Measurements from ENCODE around the gene CDC34. TPM values are rescaled to one million over a fixed set of nuclear protein-coding genes. Genes with fewer than 3 reads are reported as not detected.

CDC34 gene
- total and polyA plus RNA-seq, 2 of the 8 experiments (the other 6 are each of a cell fraction or from before 2014, with no cell fraction given), result 95.9 to 129 TPM

GRCh38 chr19:532561-533363 is 1.2 kb downstream of the CDC34 start:
- Histone ChIP-seq H3K4me2 (ENCODE audit: insufficient read depth in 1 of 2, low read depth in 2 of 2, low read length in 2 of 2) (peak overlapping the region; percentile 68 to 74), H3K4ac (replicated peaks; ENCODE audit: insufficient read length, low read depth, low read length) (peak overlapping the region; percentile 44), H2BK120ac (replicated peaks; ENCODE audit: low read depth, low read length) (no peak overlapping the region), H3K56ac (replicated peaks; ENCODE audit: insufficient read length, low read depth, low read length) (no peak overlapping the region), H2AK5ac (ENCODE audit: low read depth, low read length) (no peak overlapping the region), H3K36me3 (ENCODE audit: control insufficient read depth in 2 of 4, insufficient read depth in 4 of 4, low read length in 3 of 4) (peaks cover 8 to 19% (median 14%) of the 10 kb centered on the region in 4 experiments; a peak in 6 of 8 replicates), H2BK20ac (ENCODE audit: low read length) (no peak overlapping the region), H3K79me2 (ENCODE audit: control insufficient read depth in 1 of 2, insufficient read depth in 2 of 2, low read length in 2 of 2) (peaks cover 0 to 40% of the 10 kb centered on the region in 2 experiments; a peak in 2 of 4 replicates), H4K5ac (ENCODE audit: insufficient read length, low read depth, low read length) (peak overlapping the region; percentile 72), H3K9me3 (ENCODE audit: insufficient read depth in 2 of 2, low read depth in 1 of 2, low read length in 1 of 2) (no peaks in the 10 kb centered on the region; a peak in 1 of 4 replicates), H3K4me1 (replicated peaks in 1 of 4; ENCODE audit: control insufficient read depth in 3 of 4, insufficient read depth in 4 of 4, low read length in 3 of 4) (peaks cover 0 to 10% (median 8%) of the 10 kb centered on the region in 4 experiments; a peak in 6 of 7 replicates), H3K27me3 (replicated peaks in 1 of 4; ENCODE audit: control insufficient read depth in 3 of 4, extremely low read depth in 1 of 4, insufficient read depth in 3 of 4, low read length in 3 of 4) (no peaks in the 10 kb centered on the region), H4K20me1 (replicated peaks in 1 of 2; ENCODE audit: control insufficient read depth in 1 of 2, insufficient read depth in 2 of 2, low read length in 2 of 2) (peaks cover 22 to 28% of the 10 kb centered on the region in 2 experiments), H3K14ac (ENCODE audit: insufficient read length) (no peak overlapping the region), H3K79me1 (ENCODE audit: low read depth, low read length) (peaks cover 18% of the 10 kb centered on the region), H2BK15ac (ENCODE audit: low read length) (no peak overlapping the region), H4K91ac (replicated peaks; ENCODE audit: insufficient read length, low read length) (no peak overlapping the region), H3K23ac (ENCODE audit: insufficient read length) (no peak overlapping the region), H2BK5ac (ENCODE audit: low read depth, low read length) (no peak overlapping the region), H2AFZ (ENCODE audit: low read length) (no peak overlapping the region), H4K8ac (ENCODE audit: extremely low read depth, insufficient read depth, low read length) (peak overlapping the region; percentile 93), H2BK12ac (ENCODE audit: low read depth, low read length) (peak overlapping the region; percentile 50; the same call in 1 of the 2 replicates), H3K23me2 (ENCODE audit: low read depth, low read length) (peaks cover 5% of the 10 kb centered on the region; the same call in 1 of the 2 replicates), H3K4me3 (ENCODE audit: extremely low read depth in 1 of 4, insufficient read depth in 2 of 4, low read depth in 3 of 4, low read length in 4 of 4) (peak overlapping the region; percentile 81 to 100 (median 84)), H3K9ac (replicated peaks in 1 of 4; ENCODE audit: extremely low read depth in 1 of 4, low read depth in 3 of 4, low read length in 3 of 4) (peak overlapping the region; percentile 80 to 94 (median 84)), H3K27ac (ENCODE audit: low read depth, low read length) (0 out of 2 replicates have a peak overlapping the region, but pooled peaks have one; percentile 2), H3K18ac (ENCODE audit: extremely low read depth, low read length) (no peak overlapping the region; the same call in 1 of the 2 replicates)
- ChIA-PET CTCF (ENCODE audit: partially characterized antibody) (interaction anchor here (0.6 to 2.6 kb wide), 18 partner anchors 9 to 765 kb away, joined by 3 to 26 read pairs (median 4); no protein-coding TSS in a partner anchor), POLR2A (ENCODE audit: partially characterized antibody) (interaction anchor here (0.7 to 5.1 kb wide), 18 partner anchors 8 to 239 kb away, joined by 3 to 43 read pairs (median 4); partner anchors contain the start of gene GZMM)
- DNase-seq (ENCODE audit: low read depth in 1 of 2, low spot score in 2 of 2) (peak in 1 of 2 experiments; percentile 72), FAIRE-seq (no peak)
- 21% methylated on average over 36 of the region's 47 CpGs; no CpG with 5 or more reads in 1 of the 2 experiments for WGBS, 2 experiments (ENCODE audit: extremely low coverage in 1 of 2, insufficient coverage in 1 of 2, insufficient read length in 1 of 2, insufficient replicate concordance in 2 of 2, low coverage in 1 of 2, low lambda C conversion rate in 2 of 2, missing lambda C conversion rate in 1 of 2)
- no peak for TF ChIP-seq EP300 (IDR thresholded peaks at IDR 0.05; ENCODE audit: borderline replicate concordance in 1 of 2, low read depth in 2 of 2, low read length in 2 of 2)
- TF ChIP-seq ATF2 (IDR thresholded peaks at IDR 0.05; ENCODE audit: low read length), result no peak
- TF ChIP-seq JUND (IDR thresholded peaks at IDR 0.05; ENCODE audit: low read length), result no peak
- TF ChIP-seq ATF3 (IDR thresholded peaks at IDR 0.05; ENCODE audit: insufficient read depth, low read depth, low read length), result no peak
- TF ChIP-seq KDM5A (IDR thresholded peaks at IDR 0.05; ENCODE audit: low read length), result no peak
- peak; percentile 25 to 37; a peak in 2 of 4 replicates for TF ChIP-seq RAD21 (IDR thresholded peaks at IDR 0.05 in 1 of 2, conservative IDR thresholded peaks at IDR 0.05 in 1 of 2; ENCODE audit: low read depth in 2 of 2, low read length in 2 of 2)
- peak in 1 of 2 experiments; percentile 86; a peak in 2 of 4 replicates for TF ChIP-seq SIN3A (conservative IDR thresholded peaks at IDR 0.05 in 1 of 2, IDR thresholded peaks at IDR 0.05 in 1 of 2; ENCODE audit: low read depth in 1 of 2, low read length in 2 of 2)

Data from H1 (cell line).